ENCODE data around the gene DPYSL3.
A peak's percentile ranks its signal among the peaks of the same experiment; 100 is the strongest.

The DPYSL3 gene

DNA sequence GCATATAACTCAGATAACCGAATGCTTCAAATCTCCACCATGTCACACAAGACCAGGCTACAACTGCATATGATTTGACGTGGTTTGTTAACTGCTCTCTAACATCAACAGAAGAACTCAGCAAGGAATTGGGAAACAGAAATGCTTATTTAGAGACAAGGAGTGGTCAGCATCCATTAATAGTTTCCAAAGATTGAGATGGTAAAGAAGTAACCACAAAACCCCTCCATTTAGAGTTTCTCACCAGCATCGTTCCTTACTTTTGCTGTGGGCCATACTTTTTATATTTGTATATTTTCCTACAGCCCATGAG is 25.2 kb downstream of the DPYSL3 start:
- Histone ChIP-seq H3K4me3 (peak overlapping the region; percentile 6; the same call in 1 of the 2 replicates), H3K27ac (peak overlapping the region; percentile 27; the same call in 1 of the 2 replicates), H3K36me3 (ENCODE audit: insufficient read depth, low read length) (no peaks in the 10 kb centered on the region), H3K9me3 (ENCODE audit: low read depth, low read length) (no peaks in the 10 kb centered on the region), H3K9ac (ENCODE audit: insufficient read length) (no peak overlapping the region)
- no peak for DNase-seq (ENCODE audit: low read depth, low spot score)
- no peak for TF ChIP-seq FOXP2 (optimal IDR thresholded peaks at IDR 0.05; ENCODE audit: control extremely low read depth, extremely low read length, insufficient read depth)
- no peak for TF ChIP-seq EZH2 (IDR thresholded peaks at IDR 0.05)
- TF ChIP-seq POLR2AphosphoS5 (IDR thresholded peaks at IDR 0.05; ENCODE audit: borderline replicate concordance, low read depth, low read length) = no peak

DNA sequence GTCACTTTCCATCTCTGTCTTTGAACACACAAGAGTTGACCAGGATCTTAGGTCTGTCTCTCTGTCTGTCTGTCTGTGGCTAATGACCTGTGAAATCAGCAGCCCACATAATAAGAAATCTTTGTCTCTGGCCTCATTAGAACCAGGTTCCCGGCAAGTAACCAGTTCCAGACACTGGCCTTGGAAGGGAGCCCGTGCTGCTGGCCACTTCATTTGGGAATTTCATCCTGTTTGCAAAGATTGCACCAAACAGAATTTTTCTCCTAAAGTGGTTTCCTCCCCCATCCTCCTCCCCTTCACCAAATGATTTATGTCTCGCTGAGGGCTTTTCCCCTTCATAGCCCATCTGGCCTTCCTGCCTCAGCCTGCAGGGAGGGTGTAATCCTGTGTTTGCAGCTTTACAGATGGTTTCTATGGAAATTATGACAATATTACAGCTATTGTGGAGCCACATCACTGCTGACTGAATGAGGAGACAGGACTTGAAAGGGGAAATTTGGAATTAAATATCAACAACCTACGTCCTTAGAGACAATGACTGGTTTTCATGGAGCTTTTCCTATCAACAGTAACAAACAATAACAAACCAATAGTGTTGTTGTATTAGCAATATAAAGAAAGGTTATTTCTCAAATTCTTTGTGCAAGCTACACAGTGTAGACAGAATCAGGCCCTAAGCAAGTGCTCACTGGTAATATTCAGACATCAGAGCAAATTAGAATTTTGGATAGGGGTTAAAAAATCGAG is 25.7 kb downstream of the DPYSL3 start:
- peak; percentile 12 for DNase-seq (ENCODE audit: low read depth, low spot score)
- Histone ChIP-seq H3K9me3 (ENCODE audit: low read depth, low read length) (no peaks in the 10 kb centered on the region), H3K4me3 (peak overlapping the region; percentile 6; the same call in 1 of the 2 replicates), H3K36me3 (ENCODE audit: insufficient read depth, low read length) (no peaks in the 10 kb centered on the region), H3K27ac (peak overlapping the region; percentile 27; the same call in 1 of the 2 replicates), H3K9ac (ENCODE audit: insufficient read length) (no peak overlapping the region)
- TF ChIP-seq POLR2AphosphoS5 (IDR thresholded peaks at IDR 0.05; ENCODE audit: borderline replicate concordance, low read depth, low read length) = no peak
- TF ChIP-seq FOXP2 (optimal IDR thresholded peaks at IDR 0.05; ENCODE audit: control extremely low read depth, extremely low read length, insufficient read depth) = no peak
- TF ChIP-seq EZH2 (IDR thresholded peaks at IDR 0.05) = no peak

DNA sequence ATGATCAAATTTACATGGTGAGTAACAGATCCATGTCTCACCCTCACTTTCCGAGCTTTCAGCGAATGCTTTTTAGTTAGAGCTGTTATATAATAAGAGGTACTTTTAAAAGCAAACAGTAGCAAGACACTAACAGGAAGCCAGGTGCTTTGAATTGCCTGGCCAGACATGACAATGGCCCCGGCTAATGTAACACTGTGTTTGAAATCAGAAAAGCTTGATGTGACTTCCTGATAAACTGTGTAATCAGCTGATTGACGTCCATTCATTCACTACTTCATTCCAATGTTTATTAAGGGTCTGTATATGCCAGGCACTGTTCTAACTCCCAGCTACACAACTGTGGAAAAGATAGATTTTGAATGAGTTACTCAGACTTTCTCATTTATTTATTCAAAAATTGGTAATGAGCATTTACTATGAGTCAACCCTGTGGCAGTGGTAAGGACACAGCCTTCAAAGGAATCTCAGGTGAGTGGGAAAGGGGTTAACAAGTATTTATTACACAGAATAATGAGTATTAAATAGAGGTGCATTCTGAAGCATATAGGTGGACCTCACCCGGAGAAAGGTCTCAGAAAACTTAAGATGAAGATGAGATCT is 26.6 kb downstream of the DPYSL3 start:
- H3K27ac ChIP-seq = no peak overlapping the region
- no peaks in the 10 kb centered on the region for H3K36me3 ChIP-seq (ENCODE audit: insufficient read depth, low read length)
- DNase-seq (ENCODE audit: low read depth, low spot score) = no peak
- no peaks in the 10 kb centered on the region for H3K9me3 ChIP-seq (ENCODE audit: low read depth, low read length)
- no peak overlapping the region for H3K4me3 ChIP-seq
- H3K9ac ChIP-seq (ENCODE audit: insufficient read length) = no peak overlapping the region
- TF ChIP-seq EZH2 (IDR thresholded peaks at IDR 0.05) (no peak), FOXP2 (optimal IDR thresholded peaks at IDR 0.05; ENCODE audit: control extremely low read depth, extremely low read length, insufficient read depth) (no peak), POLR2AphosphoS5 (IDR thresholded peaks at IDR 0.05; ENCODE audit: borderline replicate concordance, low read depth, low read length) (no peak)

DNA sequence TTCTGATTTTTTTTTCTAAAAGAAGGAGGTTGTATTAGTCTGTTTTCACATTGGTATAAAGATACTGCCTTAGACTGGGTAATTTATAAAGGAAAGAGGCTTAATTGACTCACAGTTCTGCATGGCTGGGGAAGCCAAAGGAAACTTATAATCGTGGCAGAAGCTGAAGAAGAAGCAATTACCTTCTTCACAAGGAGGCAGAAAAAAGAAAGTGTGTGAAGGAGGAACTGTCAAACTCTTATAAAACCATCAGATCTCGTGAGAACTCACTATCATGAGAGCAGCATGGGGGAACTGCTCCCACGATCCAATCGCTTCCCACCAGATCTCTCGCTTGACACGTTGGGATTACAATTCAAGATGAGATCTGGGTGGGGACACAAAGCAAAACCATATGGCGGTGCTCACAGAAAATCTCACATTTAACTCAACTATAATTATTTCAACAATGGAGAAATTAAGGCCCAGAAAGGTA is 27.1 kb downstream of the DPYSL3 start:
- no peak overlapping the region for H3K4me3 ChIP-seq
- H3K9ac ChIP-seq (ENCODE audit: insufficient read length) = no peak overlapping the region
- H3K36me3 ChIP-seq (ENCODE audit: insufficient read depth, low read length) = no peaks in the 10 kb centered on the region
- TF ChIP-seq FOXP2 (optimal IDR thresholded peaks at IDR 0.05; ENCODE audit: control extremely low read depth, extremely low read length, insufficient read depth) (no peak), POLR2AphosphoS5 (IDR thresholded peaks at IDR 0.05; ENCODE audit: borderline replicate concordance, low read depth, low read length) (no peak), EZH2 (IDR thresholded peaks at IDR 0.05) (no peak)
- H3K9me3 ChIP-seq (ENCODE audit: low read depth, low read length) = no peaks in the 10 kb centered on the region
- H3K27ac ChIP-seq = peak overlapping the region; percentile 55
- no peak for DNase-seq (ENCODE audit: low read depth, low spot score)

DNA sequence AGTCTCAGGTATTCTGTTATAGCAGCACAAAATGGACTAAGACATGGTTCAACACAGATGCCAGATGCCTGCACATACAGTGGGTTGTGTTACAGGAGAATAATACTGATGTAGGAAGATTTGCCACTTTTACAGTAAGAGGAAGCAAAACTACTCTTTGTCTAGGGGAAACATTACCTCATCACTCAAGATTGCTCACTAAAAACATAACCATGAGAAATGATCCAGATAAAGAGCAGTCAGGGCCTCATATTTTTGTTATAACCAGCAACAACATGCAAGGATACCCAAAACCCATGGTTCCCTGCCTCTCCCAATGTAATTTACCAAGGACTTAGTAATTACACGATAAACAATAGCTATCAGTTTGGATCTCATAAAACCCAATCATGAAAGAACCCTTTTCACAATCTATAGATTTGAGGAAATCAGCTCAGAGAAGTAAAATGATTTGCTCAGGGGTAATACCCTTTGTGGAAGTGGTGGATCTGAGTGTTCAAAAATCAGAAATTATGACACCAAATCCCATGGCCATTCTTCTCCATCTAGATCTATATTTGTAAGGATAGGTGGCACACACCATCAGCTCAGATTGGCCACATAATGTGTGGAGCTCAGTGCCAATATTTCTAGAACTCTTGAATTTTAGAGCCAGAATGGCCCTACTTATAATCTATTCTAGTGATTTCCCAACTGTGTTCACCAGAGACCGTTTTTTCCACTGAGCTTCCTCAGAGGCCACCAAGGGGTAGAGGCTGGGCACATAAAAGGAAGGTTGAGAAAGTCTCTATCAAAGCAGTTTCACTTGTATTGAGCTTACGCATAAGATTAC is 27.8 kb downstream of the DPYSL3 start:
- Histone ChIP-seq H3K9me3 (ENCODE audit: low read depth, low read length) (no peaks in the 10 kb centered on the region), H3K9ac (ENCODE audit: insufficient read length) (no peak overlapping the region), H3K4me3 (no peak overlapping the region), H3K27ac (peak overlapping the region; percentile 55), H3K36me3 (ENCODE audit: insufficient read depth, low read length) (no peaks in the 10 kb centered on the region)
- DNase-seq (ENCODE audit: low read depth, low spot score) = no peak
- TF ChIP-seq POLR2AphosphoS5 (IDR thresholded peaks at IDR 0.05; ENCODE audit: borderline replicate concordance, low read depth, low read length) = no peak
- TF ChIP-seq FOXP2 (optimal IDR thresholded peaks at IDR 0.05; ENCODE audit: control extremely low read depth, extremely low read length, insufficient read depth) = no peak

DNA sequence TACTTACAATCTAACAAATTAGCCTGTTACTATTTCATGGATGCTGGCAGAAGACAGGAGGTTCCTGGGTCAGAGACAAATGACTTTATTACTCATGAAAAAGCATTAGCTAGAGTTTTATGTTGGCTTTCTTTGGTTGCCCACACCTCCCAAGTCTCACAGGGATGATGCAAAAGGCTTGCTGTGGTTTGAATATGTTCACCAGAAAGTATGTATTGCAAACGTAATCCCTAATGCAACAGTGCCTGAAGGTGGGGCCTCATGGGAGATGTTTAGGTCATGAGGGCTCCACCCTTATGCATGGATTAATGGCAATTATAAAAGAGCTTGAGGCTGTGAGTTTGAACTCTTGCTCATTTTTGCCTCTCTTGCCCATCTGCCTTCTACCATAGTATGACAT is 28.5 kb downstream of the DPYSL3 start:
- no peak overlapping the region for H3K27ac ChIP-seq
- H3K36me3 ChIP-seq (ENCODE audit: insufficient read depth, low read length) = no peaks in the 10 kb centered on the region
- no peak overlapping the region for H3K9ac ChIP-seq (ENCODE audit: insufficient read length)
- H3K9me3 ChIP-seq (ENCODE audit: low read depth, low read length) = no peaks in the 10 kb centered on the region
- TF ChIP-seq FOXP2 (optimal IDR thresholded peaks at IDR 0.05; ENCODE audit: control extremely low read depth, extremely low read length, insufficient read depth) (no peak), EZH2 (IDR thresholded peaks at IDR 0.05) (no peak), POLR2AphosphoS5 (IDR thresholded peaks at IDR 0.05; ENCODE audit: borderline replicate concordance, low read depth, low read length) (no peak)
- DNase-seq (ENCODE audit: low read depth, low spot score) = no peak
- H3K4me3 ChIP-seq = no peak overlapping the region

DNA sequence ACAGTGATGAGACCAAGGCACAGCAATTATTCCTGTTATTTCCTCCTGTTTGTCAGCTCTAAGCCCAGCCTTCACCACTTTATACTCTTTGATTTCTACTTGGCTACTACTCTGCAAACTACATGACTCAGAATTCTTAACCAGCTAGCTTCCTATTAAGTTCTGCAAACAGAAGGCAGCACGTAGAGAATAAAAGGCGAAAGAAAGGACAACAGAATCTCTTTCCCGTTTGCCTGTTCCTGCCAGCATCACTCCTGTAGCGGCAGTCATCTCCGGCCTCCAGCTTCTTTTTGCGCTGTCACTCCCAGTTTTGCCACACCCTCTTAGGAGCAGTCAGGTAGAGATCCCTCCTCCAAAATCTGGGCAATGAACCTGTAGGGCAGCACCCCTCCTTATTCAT is 29.9 kb downstream of the DPYSL3 start:
- H3K27ac ChIP-seq = no peak overlapping the region
- H3K9me3 ChIP-seq (ENCODE audit: low read depth, low read length) = no peaks in the 10 kb centered on the region
- TF ChIP-seq EZH2 (IDR thresholded peaks at IDR 0.05) = no peak
- TF ChIP-seq FOXP2 (optimal IDR thresholded peaks at IDR 0.05; ENCODE audit: control extremely low read depth, extremely low read length, insufficient read depth) = no peak
- no peak for TF ChIP-seq POLR2AphosphoS5 (IDR thresholded peaks at IDR 0.05; ENCODE audit: borderline replicate concordance, low read depth, low read length)
- no peak for DNase-seq (ENCODE audit: low read depth, low spot score)
- H3K36me3 ChIP-seq (ENCODE audit: insufficient read depth, low read length) = no peaks in the 10 kb centered on the region
- H3K9ac ChIP-seq (ENCODE audit: insufficient read length) = no peak overlapping the region
- no peak overlapping the region for H3K4me3 ChIP-seq

DNA sequence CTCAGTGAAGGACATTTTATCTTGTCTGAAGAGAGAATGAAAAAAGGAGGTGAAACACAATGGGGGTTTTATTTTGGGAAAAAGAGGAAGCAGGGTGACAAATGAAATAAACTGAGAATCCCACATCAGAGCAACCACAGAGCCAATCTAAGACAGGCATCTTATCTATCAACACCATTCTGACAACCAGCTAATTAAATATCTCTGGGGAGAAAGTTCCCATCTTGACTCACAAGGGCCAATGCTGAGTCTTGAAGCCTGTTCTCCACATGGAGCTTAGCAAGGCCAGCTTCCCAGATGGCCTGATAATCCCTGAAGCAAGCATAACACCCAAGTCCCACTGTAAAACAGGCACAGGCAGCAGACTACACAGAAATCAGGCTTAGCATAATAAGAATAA is 30.4 kb downstream of the DPYSL3 start:
- no peak overlapping the region for H3K4me3 ChIP-seq
- H3K9me3 ChIP-seq (ENCODE audit: low read depth, low read length) = no peaks in the 10 kb centered on the region
- TF ChIP-seq POLR2AphosphoS5 (IDR thresholded peaks at IDR 0.05; ENCODE audit: borderline replicate concordance, low read depth, low read length) = no peak
- no peak for TF ChIP-seq FOXP2 (optimal IDR thresholded peaks at IDR 0.05; ENCODE audit: control extremely low read depth, extremely low read length, insufficient read depth)
- no peak for TF ChIP-seq EZH2 (IDR thresholded peaks at IDR 0.05)
- no peaks in the 10 kb centered on the region for H3K36me3 ChIP-seq (ENCODE audit: insufficient read depth, low read length)
- no peak overlapping the region for H3K9ac ChIP-seq (ENCODE audit: insufficient read length)
- H3K27ac ChIP-seq = no peak overlapping the region
- no peak for DNase-seq (ENCODE audit: low read depth, low spot score)

All from SK-N-MC (cell line).